HCT116 (cell line): Measurements from ENCODE around the gene HEXIM1. TPM values are rescaled to one million over a fixed set of nuclear protein-coding genes. Genes with fewer than 3 reads are reported as not detected.

ENCODE experiments used
- ATAC-seq: fragments of 200-7000 bp; cut with Tn5 transposase; 2 replicates; pipeline ENCODE4 v1.9.1; 2020; ENCODE audit warnings: mild to moderate bottlenecking, moderate library complexity
- BruUV-seq: library from RNA; stranded (reverse); fragments of 400-500 nt; replicated peaks from 2 replicates; lab custom pipeline; 2021; lab: Mats Ljungman, UMichigan
- CTCF ChIA-PET: fragments of 300-600 bp; sonication (Branson Sonifier 250); formaldehyde crosslinking; loops from one replicate; lab custom pipeline; 2021; ENCODE audit warnings: antibody characterized with exemption; lab: Charles Lee
- POLR2A ChIA-PET: fragments of 300-600, 350-600 bp; sonication (Branson Sonifier 250); formaldehyde crosslinking; loops from one replicate; lab custom pipeline; 2021; ENCODE audit warnings: antibody characterized with exemption; lab: Charles Lee
- RAD21 ChIA-PET, 2 experiments: fragments of 300-600 bp; sonication (Branson Sonifier 250); formaldehyde crosslinking; loops; one replicate each; lab custom pipeline; 2023; ENCODE audit warnings: low total read pairs in 2 of 2; ENCODE audit not compliant: uncharacterized antibody in 2 of 2, unreplicated experiment in 2 of 2, low non-redundant PET in 1 of 2; lab: Charles Lee
- DNase-seq: peaks from one replicate; pipeline ENCODE4 v3.0.0-alpha.2; 2010; ENCODE audit warnings: low read depth, low spot score
- H2AFZ ChIP-seq: fragments of 200-600 bp; shearing (Covaris generic), sonication (generic); 2 replicates; pipeline ENCODE4 v1.6.1; 2017; ENCODE audit warnings: low read depth, mixed run types, mixed read lengths, antibody characterized with exemption, low read length; ENCODE audit not compliant: poor library complexity, severe bottlenecking
- H3K27ac ChIP-seq: 2 replicates; pipeline ENCODE4 v1.5.1; 2012; ENCODE audit warnings: low read depth, low read length
- H3K27me3 ChIP-seq: fragments of 200-600 bp; sonication (generic); 2 replicates; pipeline ENCODE4 v1.6.1; 2016; ENCODE audit warnings: mixed run types, low read length, mixed read lengths; ENCODE audit not compliant: insufficient read depth
- H3K36me3 ChIP-seq, 2 experiments: fragments of 200-500 bp in 1 of 2; fragments of 200-600 bp in 1 of 2; sonication (Bioruptor generic) in 1 of 2; sonication (generic) in 1 of 2; 2 replicates each; pipeline versions ENCODE4 v1.5.1 to v1.6.1; 2014 to 2016; ENCODE audit warnings: low read length in 2 of 2, inconsistent platforms in 1 of 2, mixed read lengths in 1 of 2, mixed run types in 1 of 2; ENCODE audit not compliant: insufficient read depth in 2 of 2, control insufficient read depth in 1 of 2
- H3K4me1 ChIP-seq, 2 experiments: fragments of 200-600 bp in 1 of 2; sonication (generic) in 1 of 2; 2 replicates each; pipeline versions ENCODE4 v1.5.1 to v1.6.1; 2012 to 2017; ENCODE audit warnings: low read length in 2 of 2, inconsistent platforms in 1 of 2, mild to moderate bottlenecking in 1 of 2, mixed read lengths in 1 of 2, mixed run types in 1 of 2, moderate library complexity in 1 of 2; ENCODE audit not compliant: insufficient read depth in 2 of 2, control insufficient read depth in 1 of 2
- H3K4me2 ChIP-seq: fragments of 200-600 bp; sonication (generic); 2 replicates; pipeline ENCODE4 v1.6.1; 2017; ENCODE audit warnings: mixed run types, low read length, mixed read lengths
- H3K4me3 ChIP-seq, 2 experiments: fragments of 200-600 bp in 1 of 2; sonication (generic) in 1 of 2; replicated peaks in 1 of 2; 2 replicates each; pipeline ENCODE4 v1.5.1; 2011 to 2016; ENCODE audit warnings: low read length in 2 of 2, control low read depth in 1 of 2, low read depth in 1 of 2, mild to moderate bottlenecking in 1 of 2, mixed read lengths in 1 of 2, mixed run types in 1 of 2
- H3K79me2 ChIP-seq: fragments of 200-600 bp; sonication (generic); 2 replicates; pipeline ENCODE4 v1.6.1; 2017; ENCODE audit warnings: mild to moderate bottlenecking, mixed run types, low read length, moderate library complexity, mixed read lengths; ENCODE audit not compliant: insufficient read depth
- H3K9ac ChIP-seq: fragments of 200-600 bp; sonication (generic); 2 replicates; pipeline ENCODE4 v1.6.1; 2016; ENCODE audit warnings: low read length, mixed read lengths
- H3K9me2 ChIP-seq: fragments of 200-600 bp; sonication (generic), shearing (Covaris generic); 2 replicates; pipeline ENCODE4 v1.6.1; 2017; ENCODE audit warnings: mixed run types, mild to moderate bottlenecking, moderate library complexity; ENCODE audit not compliant: insufficient read depth
- H3K9me3 ChIP-seq, 2 experiments: fragments of 200-500 bp in 1 of 2; fragments of 200-600 bp in 1 of 2; sonication (Bioruptor generic) in 1 of 2; sonication (generic) in 1 of 2; 2 replicates each; pipeline ENCODE4 v1.6.1; 2014 to 2017; ENCODE audit warnings: low read length in 2 of 2, mixed read lengths in 2 of 2, inconsistent platforms in 1 of 2, low read depth in 1 of 2, mild to moderate bottlenecking in 1 of 2, mixed run types in 1 of 2, moderate library complexity in 1 of 2; ENCODE audit not compliant: control insufficient read depth in 1 of 2, insufficient read depth in 1 of 2
- H4K20me1 ChIP-seq: fragments of 200-600 bp; sonication (generic), shearing (Covaris generic); 2 replicates; pipeline ENCODE4 v1.6.1; 2017; ENCODE audit warnings: mixed run types, mild to moderate bottlenecking, moderate library complexity; ENCODE audit not compliant: insufficient read depth
- CEBPB ChIP-seq: IDR thresholded peaks from 2 replicates; pipeline ENCODE4 v1.6.1; 2012; ENCODE audit warnings: low read depth
- CTCF ChIP-seq, 3 experiments: fragments of 200-600 bp in 1 of 3; sonication (generic) in 1 of 3; IDR thresholded peaks in 2 of 3; conservative IDR thresholded peaks in 1 of 3; 2 replicates each; pipeline ENCODE4 v1.5.1; 2012 to 2017; ENCODE audit warnings: low read depth in 2 of 3, low read length in 2 of 3, antibody characterized with exemption in 1 of 3, borderline replicate concordance in 1 of 3, control low read depth in 1 of 3, mild to moderate bottlenecking in 1 of 3, mixed read lengths in 1 of 3, mixed run types in 1 of 3, moderate library complexity in 1 of 3; ENCODE audit not compliant: insufficient read depth in 1 of 3
- EGR1 ChIP-seq: IDR thresholded peaks from 2 replicates; pipeline ENCODE4 v1.6.1; 2012; ENCODE audit warnings: low read depth
- EZH2 ChIP-seq: fragments of 200-600 bp; sonication (generic); IDR thresholded peaks from 2 replicates; pipeline ENCODE4 v1.6.1; 2017; ENCODE audit warnings: antibody characterized with exemption, mixed run types
- MAX ChIP-seq: IDR thresholded peaks from 2 replicates; pipeline ENCODE4 v1.6.1; 2012
- POLR2A ChIP-seq: IDR thresholded peaks from 2 replicates; pipeline ENCODE4 v1.7.0; 2011; ENCODE audit warnings: borderline replicate concordance; ENCODE audit not compliant: insufficient read depth, insufficient read length; ENCODE audit errors: extremely low read depth
- REST ChIP-seq: IDR thresholded peaks from 2 replicates; pipeline ENCODE4 v1.6.1; 2012; ENCODE audit warnings: low read depth
- SRF ChIP-seq: IDR thresholded peaks from 2 replicates; pipeline ENCODE4 v1.6.1; 2012; ENCODE audit warnings: low read depth
- ZNF274 ChIP-seq: fragments of 200-500 bp; sonication (Bioruptor generic); IDR thresholded peaks from 2 replicates; pipeline ENCODE4 v1.6.1; 2014; ENCODE audit warnings: mild to moderate bottlenecking, low read depth, low read length, inconsistent platforms
- intact Hi-C: fragments of 100-400 bp; cut with micrococcal nuclease; formaldehyde crosslinking; loops from 2 replicates; pipeline ENCODE4 v1.10.0; 2022
- total RNA-seq: library from RNA; stranded (reverse); gene quantifications from one replicate; pipeline ENCODE4 v1.2.1, GENCODE V29; 2021; ENCODE audit not compliant: unreplicated experiment
- TF ChIP-seq, protein P1 (sequence below): IDR thresholded peaks from 2 replicates; pipeline ENCODE4 v1.6.1; 2011; ENCODE audit warnings: mild to moderate bottlenecking, low read length, moderate library complexity; ENCODE audit not compliant: insufficient replicate concordance; ENCODE audit errors: extremely low read depth

Gene HEXIM1
- total RNA-seq, 1 experiment from 2014 or later: 58.0 TPM

- H3K27ac ChIP-seq: 0 out of 2 replicates have a peak overlapping the region, but pooled peaks have one; percentile 35
- H3K4me2 ChIP-seq: peak overlapping the region; percentile 8; the same call in 1 of the 2 replicates
- no peak overlapping the region for H2AFZ ChIP-seq
- DNase-seq: no peak
- H3K79me2 ChIP-seq: no peaks in the 10 kb centered on the region
- no peak overlapping the region for H3K4me3 ChIP-seq
- H3K9me2 ChIP-seq: no peaks in the 10 kb centered on the region
- TF ChIP-seq ZNF274: no peak
- no peak for TF ChIP-seq EZH2
- no peak for TF ChIP-seq CEBPB
- TF ChIP-seq SRF: no peak
- TF ChIP-seq, protein P1, sequence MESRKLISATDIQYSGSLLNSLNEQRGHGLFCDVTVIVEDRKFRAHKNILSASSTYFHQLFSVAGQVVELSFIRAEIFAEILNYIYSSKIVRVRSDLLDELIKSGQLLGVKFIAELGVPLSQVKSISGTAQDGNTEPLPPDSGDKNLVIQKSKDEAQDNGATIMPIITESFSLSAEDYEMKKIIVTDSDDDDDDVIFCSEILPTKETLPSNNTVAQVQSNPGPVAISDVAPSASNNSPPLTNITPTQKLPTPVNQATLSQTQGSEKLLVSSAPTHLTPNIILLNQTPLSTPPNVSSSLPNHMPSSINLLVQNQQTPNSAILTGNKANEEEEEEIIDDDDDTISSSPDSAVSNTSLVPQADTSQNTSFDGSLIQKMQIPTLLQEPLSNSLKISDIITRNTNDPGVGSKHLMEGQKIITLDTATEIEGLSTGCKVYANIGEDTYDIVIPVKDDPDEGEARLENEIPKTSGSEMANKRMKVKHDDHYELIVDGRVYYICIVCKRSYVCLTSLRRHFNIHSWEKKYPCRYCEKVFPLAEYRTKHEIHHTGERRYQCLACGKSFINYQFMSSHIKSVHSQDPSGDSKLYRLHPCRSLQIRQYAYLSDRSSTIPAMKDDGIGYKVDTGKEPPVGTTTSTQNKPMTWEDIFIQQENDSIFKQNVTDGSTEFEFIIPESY: no peak
- TF ChIP-seq POLR2A: no peak
- POLR2A ChIA-PET: interaction anchor here (1.2 to 1.7 kb wide), 2 partner anchors 8 to 11 kb away, joined by 5 read pairs; no protein-coding TSS in a partner anchor
- H3K4me1 ChIP-seq: peaks cover 16 to 18% of the 10 kb centered on the region in 2 experiments
- no peaks in the 10 kb centered on the region for H3K27me3 ChIP-seq
- no TSS peak for BruUV-seq
- 0 out of 2 replicates have a peak, but pooled peaks have one; percentile 17 for ATAC-seq
- H4K20me1 ChIP-seq: no peaks in the 10 kb centered on the region
- H3K9me3 ChIP-seq: no peaks in the 10 kb centered on the region
- RAD21 ChIA-PET: no interaction called here
- intact Hi-C loops: no loop called here
- no peak overlapping the region for H3K9ac ChIP-seq
- CTCF ChIA-PET: interaction anchor here (1.7 to 5.3 kb wide), 2 partner anchors 14 to 49 kb away, joined by 4 to 21 read pairs; partner anchors contain the start of gene ACBD4
- no peaks in the 10 kb centered on the region for H3K36me3 ChIP-seq
These were observed 35.9 kb downstream of the HEXIM1 start for GRCh38 chr17:45184144-45184543.

DNA sequence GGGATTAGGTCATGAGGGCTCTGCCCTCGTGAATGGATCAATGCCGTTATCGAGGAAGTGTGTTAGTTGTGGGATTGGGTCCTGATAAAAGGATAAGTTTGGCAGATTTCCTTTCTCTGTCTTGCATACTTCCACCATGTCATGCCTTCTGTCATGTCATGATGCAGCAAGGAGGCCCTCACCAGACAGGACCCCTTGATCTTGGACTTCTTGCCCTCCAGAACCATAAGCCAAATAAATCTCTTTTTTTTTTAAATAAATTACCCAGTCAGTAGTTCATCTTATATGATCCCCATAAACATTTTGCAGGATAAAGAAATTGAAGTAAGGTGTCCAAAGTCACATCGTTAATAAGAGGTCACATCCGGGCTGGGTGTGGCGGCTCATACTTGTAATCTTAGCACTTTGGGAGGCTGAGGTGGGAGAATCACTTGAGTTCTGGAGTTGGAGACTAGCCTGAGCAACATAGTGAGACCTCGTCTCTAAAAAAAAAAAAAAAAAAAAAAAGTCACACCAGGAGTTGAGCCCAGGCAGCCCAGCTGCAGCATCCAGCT, 38.6 kb downstream of the HEXIM1 start:
- no peaks in the 10 kb centered on the region for H3K27me3 ChIP-seq
- no peak for DNase-seq
- no peaks in the 10 kb centered on the region for H3K79me2 ChIP-seq
- ChIA-PET RAD21 (no interaction called here), POLR2A (interaction anchor here (0.6 kb wide), 1 partner anchor 16 kb away, joined by 3 read pairs; no protein-coding TSS in a partner anchor), CTCF (interaction anchor here (1.2 kb wide), 1 partner anchor 11 kb away, joined by 4 read pairs; no protein-coding TSS in a partner anchor)
- no peak overlapping the region for H2AFZ ChIP-seq
- H3K27ac ChIP-seq: no peak overlapping the region
- H3K4me3 ChIP-seq: no peak overlapping the region
- no TSS peak for BruUV-seq
- no peak for ATAC-seq
- no peaks in the 10 kb centered on the region for H3K9me3 ChIP-seq
- intact Hi-C loops: no loop called here
- no peak overlapping the region for H3K4me2 ChIP-seq
- no peak overlapping the region for H3K9ac ChIP-seq
- H4K20me1 ChIP-seq: no peaks in the 10 kb centered on the region
- H3K4me1 ChIP-seq: peaks cover 16 to 18% of the 10 kb centered on the region in 2 experiments
- no peaks in the 10 kb centered on the region for H3K9me2 ChIP-seq
- H3K36me3 ChIP-seq: no peaks in the 10 kb centered on the region
- TF ChIP-seq MAX (no peak), REST (no peak), CEBPB (no peak), EGR1 (no peak), CTCF (IDR thresholded peaks at IDR 0.05 in 2 of 3, conservative IDR thresholded peaks at IDR 0.05 in 1 of 3; ENCODE audit: borderline replicate concordance in 1 of 3, insufficient read depth in 1 of 3, low read depth in 2 of 3, low read length in 2 of 3) (no peak)
